Subcutaneous abdominal adipose tissue (tissue), 5 donors: Measurements from ENCODE around the gene SPECC1L.
"Not testable (repeated sequence)": the region's sequence is repeated elsewhere in the genome, so short reads cannot be mapped to it uniquely, and the experiment has no call there.

ENCODE experiments used
- H3K27ac ChIP-seq: one replicate; pipeline ENCODE4 v1.7.0; 2013; ENCODE audit warnings: low read depth, mild to moderate bottlenecking, inconsistent platforms, low read length, moderate library complexity
- H3K27me3 ChIP-seq, 5 donors: one replicate each; pipeline ENCODE4 v1.7.0; 2013; ENCODE audit warnings: low read length in 5 of 5, inconsistent platforms in 1 of 5; ENCODE audit not compliant: control insufficient read depth in 5 of 5, insufficient read depth in 4 of 5
- H3K36me3 ChIP-seq, 5 donors: one replicate each; pipeline ENCODE4 v1.7.0; 2013; ENCODE audit warnings: low read length in 5 of 5; ENCODE audit not compliant: control insufficient read depth in 5 of 5, insufficient read depth in 5 of 5
- H3K4me1 ChIP-seq, 5 donors: one replicate each; pipeline ENCODE4 v1.7.0; 2013; ENCODE audit warnings: low read length in 5 of 5, mild to moderate bottlenecking in 3 of 5, moderate library complexity in 1 of 5; ENCODE audit not compliant: control insufficient read depth in 5 of 5, insufficient read depth in 5 of 5
- H3K4me3 ChIP-seq, 5 donors: one replicate each; pipeline ENCODE4 v1.7.0; 2013; ENCODE audit warnings: low read length in 5 of 5, low read depth in 1 of 5
- H3K9ac ChIP-seq, 5 donors: one replicate each; pipeline ENCODE4 v1.7.0; 2013; ENCODE audit warnings: low read length in 5 of 5, mild to moderate bottlenecking in 4 of 5, moderate library complexity in 3 of 5
- H3K9me3 ChIP-seq, 5 donors: one replicate each; pipeline ENCODE4 v1.7.0; 2013; ENCODE audit warnings: low read length in 5 of 5; ENCODE audit not compliant: control insufficient read depth in 5 of 5
- donor health status: healthy.
- donor health status: healthy.
- donor health status: healthy.
- donor health status: healthy.
- donor health status: healthy.

SPECC1L gene

GRCh38 chr22:24317511-24317910 lies 46.9 kb downstream of the SPECC1L start:
- not testable (repeated sequence) for H3K27me3 ChIP-seq, H3K9me3 ChIP-seq, H3K9ac ChIP-seq, H3K4me3 ChIP-seq, H3K27ac ChIP-seq, H3K4me1 ChIP-seq
- H3K36me3 ChIP-seq = peaks cover 21 to 63% (median 43%) of the 10 kb centered on the region in 5 donors

- H3K27me3 ChIP-seq = no peaks in the 10 kb centered on the region
- H3K36me3 ChIP-seq = peaks cover 22 to 53% (median 36%) of the 10 kb centered on the region in 5 donors
- H3K4me3 ChIP-seq = no peak overlapping the region
- no peak overlapping the region for H3K9ac ChIP-seq
- H3K4me1 ChIP-seq = peaks cover 0 to 9% (median 0%) of the 10 kb centered on the region in 5 donors
- H3K27ac ChIP-seq = no peak overlapping the region
- no peaks in the 10 kb centered on the region for H3K9me3 ChIP-seq
Measured at GRCh38 chr22:24319451-24319850, 48.8 kb downstream of the SPECC1L start.

GRCh38 chr22:24321999-24322398 lies 51.4 kb downstream of the SPECC1L start:
- Histone ChIP-seq H3K36me3 (peaks cover 6 to 39% (median 31%) of the 10 kb centered on the region in 5 donors), H3K4me3 (no peak overlapping the region), H3K27me3 (no peaks in the 10 kb centered on the region), H3K9ac (no peak overlapping the region), H3K4me1 (peaks cover 0 to 8% (median 0%) of the 10 kb centered on the region in 5 donors), H3K9me3 (no peaks in the 10 kb centered on the region), H3K27ac (no peak overlapping the region)

- H3K4me3 ChIP-seq = no peak overlapping the region
- H3K27me3 ChIP-seq = no peaks in the 10 kb centered on the region
- H3K9me3 ChIP-seq = no peaks in the 10 kb centered on the region
- no peak overlapping the region for H3K27ac ChIP-seq
- H3K9ac ChIP-seq = no peak overlapping the region
- H3K36me3 ChIP-seq = peaks cover 10 to 42% (median 31%) of the 10 kb centered on the region in 5 donors
- H3K4me1 ChIP-seq = peaks cover 0 to 8% (median 0%) of the 10 kb centered on the region in 5 donors
Measured at GRCh38 chr22:24322522-24322921, 51.9 kb downstream of the SPECC1L start.

GRCh38 chr22:24323233-24323632 lies 52.6 kb downstream of the SPECC1L start:
- H3K9me3 ChIP-seq = no peaks in the 10 kb centered on the region
- no peaks in the 10 kb centered on the region for H3K27me3 ChIP-seq
- no peak overlapping the region for H3K4me3 ChIP-seq
- H3K9ac ChIP-seq = no peak overlapping the region
- H3K4me1 ChIP-seq = peaks cover 0 to 8% (median 0%) of the 10 kb centered on the region in 5 donors
- peaks cover 11 to 47% (median 31%) of the 10 kb centered on the region in 5 donors for H3K36me3 ChIP-seq
- H3K27ac ChIP-seq = no peak overlapping the region

- no peaks in the 10 kb centered on the region for H3K9me3 ChIP-seq
- H3K4me1 ChIP-seq = peaks cover 0 to 8% (median 0%) of the 10 kb centered on the region in 5 donors
- no peak overlapping the region for H3K4me3 ChIP-seq
- no peak overlapping the region for H3K9ac ChIP-seq
- no peak overlapping the region for H3K27ac ChIP-seq
- no peaks in the 10 kb centered on the region for H3K27me3 ChIP-seq
- peaks cover 11 to 43% (median 31%) of the 10 kb centered on the region in 5 donors for H3K36me3 ChIP-seq
Measured at GRCh38 chr22:24323695-24324094, 53.1 kb downstream of the SPECC1L start.

- Histone ChIP-seq H3K27ac (no peak overlapping the region), H3K4me3 (no peak overlapping the region), H3K36me3 (peaks cover 8 to 43% (median 28%) of the 10 kb centered on the region in 5 donors), H3K27me3 (no peaks in the 10 kb centered on the region), H3K9me3 (no peaks in the 10 kb centered on the region), H3K4me1 (peaks cover 0 to 8% (median 0%) of the 10 kb centered on the region in 5 donors), H3K9ac (no peak overlapping the region)
Measured at GRCh38 chr22:24324137-24324536, 53.5 kb downstream of the SPECC1L start.

- peak overlapping the region; percentile 12 for H3K27ac ChIP-seq
- peaks cover 0 to 8% (median 4%) of the 10 kb centered on the region in 5 donors for H3K4me1 ChIP-seq
- no peak overlapping the region for H3K4me3 ChIP-seq
- H3K9ac ChIP-seq = no peak overlapping the region
- no peaks in the 10 kb centered on the region for H3K27me3 ChIP-seq
- H3K9me3 ChIP-seq = no peaks in the 10 kb centered on the region
- peaks cover 12 to 40% (median 29%) of the 10 kb centered on the region in 5 donors for H3K36me3 ChIP-seq
Measured at GRCh38 chr22:24325105-24325757, 54.6 kb downstream of the SPECC1L start.

GRCh38 chr22:24326266-24326665 lies 55.6 kb downstream of the SPECC1L start:
- Histone ChIP-seq H3K9ac (no peak overlapping the region), H3K4me1 (peaks cover 0 to 8% (median 4%) of the 10 kb centered on the region in 5 donors), H3K4me3 (no peak overlapping the region), H3K27me3 (no peaks in the 10 kb centered on the region), H3K9me3 (no peaks in the 10 kb centered on the region), H3K36me3 (peaks cover 20 to 41% (median 25%) of the 10 kb centered on the region in 5 donors), H3K27ac (no peak overlapping the region)

- peaks cover 6 to 29% (median 26%) of the 10 kb centered on the region in 5 donors for H3K36me3 ChIP-seq
Measured at GRCh38 chr22:24327832-24328231, 57.2 kb downstream of the SPECC1L start.

More at GRCh38 chr22:24327832-24328231, 57.2 kb downstream of the SPECC1L start:
- H3K4me1 ChIP-seq = peaks cover 0 to 8% (median 4%) of the 10 kb centered on the region in 5 donors
- H3K27me3 ChIP-seq = no peaks in the 10 kb centered on the region
- no peak overlapping the region for H3K27ac ChIP-seq
- no peak overlapping the region for H3K9ac ChIP-seq
- no peaks in the 10 kb centered on the region for H3K9me3 ChIP-seq
- no peak overlapping the region for H3K4me3 ChIP-seq
